HepG2 (cell line): ENCODE results near the gene LRIG1. TPM values are rescaled to one million over a fixed set of nuclear protein-coding genes. Genes with fewer than 3 reads are reported as not detected.
A peak's percentile ranks its signal among the peaks of the same experiment; 100 is the strongest.

Experiments
- FOXP4 ChIP-seq: sonication (generic); formaldehyde crosslinking; IDR thresholded peaks from 2 replicates; pipeline ENCODE4 v1.4.0; 2020; ENCODE audit warnings: missing genetic modification reagents
- GLMP ChIP-seq: sonication (generic); formaldehyde crosslinking; IDR thresholded peaks from 2 replicates; pipeline ENCODE4 v1.9.0; 2021; ENCODE audit warnings: missing genetic modification reagents, mild to moderate bottlenecking, borderline replicate concordance
- GTF2F1 ChIP-seq: fragments of 150-350 bp; IDR thresholded peaks from 2 replicates; pipeline ENCODE4 v1.6.1; 2014; ENCODE audit warnings: low read length
- IKZF5 ChIP-seq: IDR thresholded peaks from 2 replicates; pipeline ENCODE4 v1.6.1; 2018; ENCODE audit warnings: missing genetic modification reagents, mild to moderate bottlenecking, missing compliant biosample characterization
- ZIK1 ChIP-seq: sonication (generic); formaldehyde crosslinking; IDR thresholded peaks from 2 replicates; pipeline ENCODE4 v1.5.0; 2020; ENCODE audit warnings: mild to moderate bottlenecking, low read depth, missing genetic modification reagents, borderline replicate concordance
- ZNF609 ChIP-seq: sonication (generic); formaldehyde crosslinking; IDR thresholded peaks from 2 replicates; pipeline ENCODE4 v1.4.0; 2020; ENCODE audit warnings: mild to moderate bottlenecking, missing genetic modification reagents, borderline replicate concordance
- ZNF687 ChIP-seq: sonication (generic); formaldehyde crosslinking; IDR thresholded peaks from 2 replicates; pipeline ENCODE4 v1.5.1; 2020; ENCODE audit warnings: mild to moderate bottlenecking, missing genetic modification reagents, moderate library complexity
- polyA plus RNA-seq, 8 experiments: library from polyadenylated mRNA; depleted of rRNA in 3 of 8; stranded (reverse) in 7 of 8; unstranded in 1 of 8; fragments of >200 nt; fragmentation: Illumina TruSeq in 4 of 8; extraction: Trizol in 4 of 8; gene quantifications; 2 replicates each; pipeline versions ENCODE4 v1.2.1 to v1.2.3, GENCODE V29; 2011 to 2016; ENCODE audit warnings: low read depth in 4 of 8, missing spikeins in 1 of 8, mixed read lengths in 1 of 8; ENCODE audit not compliant: insufficient read depth in 1 of 8
- total RNA-seq, 5 experiments: library from RNA; depleted of rRNA; stranded (reverse); fragments of >200 nt; fragmentation: Illumina TruSeq; extraction: Trizol; gene quantifications; 2 replicates each; pipeline ENCODE4 v1.2.3, GENCODE V29; 2016; ENCODE audit warnings: low read depth in 1 of 5

LRIG1 gene
- total and polyA plus RNA-seq, 2 of the 13 experiments (the other 11 are each of a cell fraction or from before 2014, with no cell fraction given): 17.8 to 24.8 TPM

GRCh38 chr3:66442254-66443117 is 58.3 kb downstream of the LRIG1 start (continued):
- peak; percentile 37 for TF ChIP-seq ZNF687 (CRISPR knock-in tag)
- 0 out of 2 replicates have a peak, but pooled peaks have one; percentile 31 for TF ChIP-seq ZNF609
- no peak for TF ChIP-seq ZIK1 (CRISPR knock-in tag)
- no peak for TF ChIP-seq IKZF5
- no peak for TF ChIP-seq GLMP (CRISPR knock-in tag)
- TF ChIP-seq GTF2F1: no peak
- TF ChIP-seq FOXP4 (CRISPR knock-in tag): peak; percentile 62
